OCI-LY7 (cell line): ENCODE measurements around the gene CECR2. TPM values are rescaled to one million over a fixed set of nuclear protein-coding genes. Genes with fewer than 3 reads are reported as not detected.

Source experiments
- BruUV-seq: library from RNA; stranded (reverse); fragments of 400-500 nt; replicated peaks from 2 replicates; lab custom pipeline; 2021; lab: Mats Ljungman, UMichigan
- CTCF ChIA-PET: fragments of 300-600 bp; sonication (Branson Sonifier 250); formaldehyde crosslinking; loops from one replicate; lab custom pipeline; 2022; ENCODE audit warnings: antibody characterized with exemption; ENCODE audit not compliant: unreplicated experiment; lab: Charles Lee
- POLR2A ChIA-PET: fragments of 300-600 bp; sonication (Branson Sonifier 250); formaldehyde crosslinking; loops from one replicate; lab custom pipeline; 2022; ENCODE audit warnings: antibody characterized with exemption; lab: Charles Lee
- DNase-seq: peaks from one replicate; pipeline ENCODE4 v3.0.0-alpha.2; 2015; ENCODE audit warnings: low spot score
- H2AFZ ChIP-seq: fragments of 200-600 bp; sonication (generic), shearing (Covaris generic); 2 replicates; pipeline ENCODE4 v1.6.1; 2014; ENCODE audit warnings: mild to moderate bottlenecking, antibody characterized with exemption, low read length, moderate library complexity
- H3K27ac ChIP-seq: fragments of 200-600 bp; sonication (generic); 2 replicates; pipeline ENCODE4 v1.5.1; 2014; ENCODE audit warnings: mixed run types, low read depth, mild to moderate bottlenecking, moderate library complexity, low read length, inconsistent platforms; ENCODE audit not compliant: poor library complexity, severe bottlenecking
- H3K36me3 ChIP-seq: fragments of 200-600 bp; sonication (generic); 2 replicates; pipeline ENCODE4 v1.6.1; 2014; ENCODE audit warnings: mild to moderate bottlenecking, antibody characterized with exemption, low read length, moderate library complexity, mixed read lengths; ENCODE audit not compliant: insufficient read depth
- H3K4me1 ChIP-seq: fragments of 200-600 bp; sonication (generic); 2 replicates; pipeline ENCODE4 v1.5.1; 2014; ENCODE audit warnings: mild to moderate bottlenecking, low read length; ENCODE audit not compliant: insufficient read depth, poor library complexity, severe bottlenecking
- H3K4me2 ChIP-seq: fragments of 200-600 bp; sonication (generic); 2 replicates; pipeline ENCODE4 v1.6.1; 2014; ENCODE audit warnings: mild to moderate bottlenecking, low read length
- H3K4me3 ChIP-seq: fragments of 200-600 bp; sonication (generic); 2 replicates; pipeline ENCODE4 v1.5.1; 2014; ENCODE audit warnings: mild to moderate bottlenecking, low read depth, low read length; ENCODE audit not compliant: poor library complexity, severe bottlenecking
- H3K79me2 ChIP-seq: fragments of 200-600 bp; sonication (generic); 2 replicates; pipeline ENCODE4 v1.6.1; 2016; ENCODE audit warnings: low read depth, mild to moderate bottlenecking, low read length, moderate library complexity, mixed read lengths; ENCODE audit not compliant: insufficient read depth
- H3K9me2 ChIP-seq: fragments of 200-600 bp; sonication (generic); 2 replicates; pipeline ENCODE4 v1.6.1; 2016; ENCODE audit warnings: mild to moderate bottlenecking, low read length, mixed read lengths; ENCODE audit not compliant: insufficient read depth
- H3K9me3 ChIP-seq: fragments of 200-600 bp; sonication (generic); 2 replicates; pipeline ENCODE4 v1.6.1; 2014; ENCODE audit warnings: mild to moderate bottlenecking, mixed run types, low read length, mixed read lengths
- H4K20me1 ChIP-seq: fragments of 200-600 bp; sonication (generic); 2 replicates; pipeline ENCODE4 v1.6.1; 2014; ENCODE audit warnings: mild to moderate bottlenecking, antibody characterized with exemption, low read length, moderate library complexity, mixed read lengths; ENCODE audit not compliant: insufficient read depth
- CTCF ChIP-seq: fragments of 200-600 bp; sonication (generic); conservative IDR thresholded peaks from 2 replicates; pipeline ENCODE4 v1.5.1; 2014; ENCODE audit warnings: mild to moderate bottlenecking, antibody characterized with exemption, low read length, moderate library complexity, mixed read lengths
- EZH2phosphoT487 ChIP-seq: fragments of 200-600 bp; sonication (generic); IDR thresholded peaks from 2 replicates; pipeline ENCODE4 v1.6.1; 2018; ENCODE audit warnings: low read depth, borderline replicate concordance, mild to moderate bottlenecking, mixed run types, antibody characterized with exemption, low read length, moderate library complexity, mixed read lengths
- intact Hi-C: fragments of 100-400 bp; cut with micrococcal nuclease; formaldehyde crosslinking; loops from one replicate; pipeline ENCODE4 v1.10.0; 2022; ENCODE audit not compliant: unreplicated experiment
- total RNA-seq, 2 experiments: library from RNA; depleted of rRNA in 1 of 2; stranded (reverse); fragments of >200 nt in 1 of 2; shearing (Covaris generic) in 1 of 2; gene quantifications; 2 replicates each; pipeline ENCODE4 v1.2.3, GENCODE V29; 2014 to 2022

Gene CECR2
- total RNA-seq, 2 experiments from 2014 or later, result 0.09 to 0.53 TPM

- H3K4me1 ChIP-seq, result no peaks in the 10 kb centered on the region
- TF ChIP-seq CTCF (no peak), EZH2phosphoT487 (no peak)
- H3K4me3 ChIP-seq, result no peak overlapping the region
- ChIA-PET POLR2A (interaction anchor here (0.6 kb wide), 1 partner anchor 208 kb away, joined by 3 read pairs; no protein-coding TSS in a partner anchor), CTCF (no interaction called here)
- no peaks in the 10 kb centered on the region for H3K9me2 ChIP-seq
- H3K36me3 ChIP-seq, result no peaks in the 10 kb centered on the region
- H3K4me2 ChIP-seq, result no peak overlapping the region
- H3K79me2 ChIP-seq, result no peaks in the 10 kb centered on the region
- BruUV-seq, result no TSS peak
- H4K20me1 ChIP-seq, result no peaks in the 10 kb centered on the region
- H2AFZ ChIP-seq, result no peak overlapping the region
- H3K27ac ChIP-seq, result no peak overlapping the region
- no peaks in the 10 kb centered on the region for H3K9me3 ChIP-seq
- DNase-seq, result no peak
- intact Hi-C loops, result no loop called here
Observed at GRCh38 chr22:17548010-17548755, 178.9 kb downstream of the CECR2 start.

GRCh38 chr22:17548756-17549035 is 179.4 kb downstream of the CECR2 start:
- Histone ChIP-seq H3K9me3 (no peaks in the 10 kb centered on the region), H3K4me1 (no peaks in the 10 kb centered on the region), H3K4me3 (no peak overlapping the region), H2AFZ (no peak overlapping the region), H3K79me2 (no peaks in the 10 kb centered on the region), H4K20me1 (no peaks in the 10 kb centered on the region), H3K4me2 (no peak overlapping the region), H3K27ac (no peak overlapping the region), H3K36me3 (no peaks in the 10 kb centered on the region), H3K9me2 (no peaks in the 10 kb centered on the region)
- ChIA-PET POLR2A (interaction anchor here (0.6 kb wide), 1 partner anchor 208 kb away, joined by 3 read pairs; no protein-coding TSS in a partner anchor), CTCF (no interaction called here)
- TF ChIP-seq CTCF (no peak), EZH2phosphoT487 (no peak)
- intact Hi-C loops, result no loop called here
- DNase-seq, result no peak
- BruUV-seq, result no TSS peak

- no TSS peak for BruUV-seq
- H3K27ac ChIP-seq, result no peak overlapping the region
- no peaks in the 10 kb centered on the region for H3K9me3 ChIP-seq
- intact Hi-C loops, result no loop called here
- H3K79me2 ChIP-seq, result no peaks in the 10 kb centered on the region
- CTCF ChIA-PET, result no interaction called here
- no peaks in the 10 kb centered on the region for H3K4me1 ChIP-seq
- DNase-seq, result no peak
- TF ChIP-seq CTCF (no peak), EZH2phosphoT487 (no peak)
- POLR2A ChIA-PET, result interaction anchor here (0.6 kb wide), 2 partner anchors 209 to 223 kb away, joined by 3 to 4 read pairs; no protein-coding TSS in a partner anchor
- H3K4me2 ChIP-seq, result no peak overlapping the region
- no peaks in the 10 kb centered on the region for H4K20me1 ChIP-seq
- H3K4me3 ChIP-seq, result no peak overlapping the region
- H3K9me2 ChIP-seq, result no peaks in the 10 kb centered on the region
- H2AFZ ChIP-seq, result no peak overlapping the region
- H3K36me3 ChIP-seq, result no peaks in the 10 kb centered on the region
Observed at GRCh38 chr22:17549183-17549582, 179.9 kb downstream of the CECR2 start.
